Stimulated activated CD8-positive, alpha-beta memory T cell treated with anti-CD3 and anti-CD28 coated beads, Interleukin-7, amount 100 ng/mL, for 48 hours (primary cell): ENCODE measurements around the gene ADORA2B.
"Not testable (repeated sequence)": the region's sequence is repeated elsewhere in the genome, so short reads cannot be mapped to it uniquely, and the experiment has no call there.

Experiments used
- DNase-seq, 2 donors: peaks; one replicate each; pipeline ENCODE4 v3.0.0-alpha.2; 2020; ENCODE audit warnings: low read depth in 1 of 2; ENCODE audit errors: extremely low read depth in 1 of 2

Gene ADORA2B

GRCh38 chr17:15944759-15945526 lies at the start of gene ADORA2B:
TSS of gene ADORA2B (plus strand) at chr17:15945130. CDS start at chr17:15945249, 119 bp downstream.
- DNase-seq, result peak in 1 of 2 donors; percentile 15

GRCh38 chr17:15896277-15896676 lies 48.7 kb upstream of the ADORA2B start:
- DNase-seq, result no peak

GRCh38 chr17:15896834-15897233 lies 48.1 kb upstream of the ADORA2B start:
- DNase-seq, result no peak

DNA sequence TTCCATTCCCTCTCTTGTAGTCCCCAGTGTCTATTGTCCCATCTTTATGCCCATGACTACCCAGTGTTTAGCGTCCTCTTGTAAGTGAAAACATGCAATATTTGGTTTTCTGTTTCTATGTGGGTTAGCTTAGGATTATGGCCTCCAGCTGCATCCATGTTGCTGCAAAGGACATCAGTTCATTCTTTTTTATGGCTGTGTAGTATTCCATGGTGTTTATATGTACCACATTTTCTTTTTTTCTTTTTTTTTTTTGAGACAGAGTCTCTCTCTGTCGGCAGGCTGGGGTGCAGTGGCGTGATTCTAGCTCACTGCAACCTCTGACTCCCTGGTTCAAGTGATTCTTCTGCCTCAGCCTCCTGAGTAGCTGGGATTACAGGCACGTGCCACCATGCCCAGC lies 45.3 kb upstream of the ADORA2B start:
- not testable (repeated sequence) for DNase-seq

DNA sequence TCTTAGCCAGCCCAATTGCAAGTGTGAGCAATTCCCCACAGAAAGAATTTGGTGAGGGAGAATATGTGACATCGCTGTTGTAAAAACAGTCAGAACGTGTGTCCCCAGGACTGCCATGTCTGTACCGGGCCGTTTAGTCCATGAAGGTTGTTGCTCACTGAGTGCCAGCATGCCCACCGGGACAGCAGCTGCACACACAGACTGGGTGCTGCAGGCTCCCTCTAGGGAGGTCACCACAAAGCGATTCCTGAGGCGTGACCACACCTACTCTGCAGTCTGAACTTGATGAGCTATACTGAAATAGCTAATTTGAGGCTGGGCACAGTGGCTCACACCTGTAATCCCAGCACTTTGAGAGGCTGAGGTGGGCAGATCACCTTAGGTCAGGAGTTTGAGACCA lies 44.1 kb upstream of the ADORA2B start:
- DNase-seq, result no peak

DNA sequence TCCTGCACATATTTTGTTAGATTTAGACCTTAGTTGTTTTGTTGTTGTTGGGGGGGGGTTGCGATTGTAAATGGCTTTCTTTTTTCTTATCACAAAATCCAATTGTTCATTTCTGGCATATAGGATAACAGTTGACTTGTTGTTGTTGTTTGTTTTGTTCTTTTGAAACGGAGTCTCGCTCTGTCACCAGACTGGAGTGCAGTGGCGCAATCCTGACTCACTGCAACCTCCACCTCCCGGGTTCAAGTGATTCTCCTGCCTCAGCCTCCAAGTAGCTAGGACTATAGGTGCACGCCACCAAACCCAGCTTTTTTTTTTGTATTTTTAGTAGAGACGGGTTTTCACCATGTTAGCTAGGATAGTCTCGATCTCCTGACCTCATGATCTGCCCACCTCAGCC lies 39.7 kb upstream of the ADORA2B start:
- not testable (repeated sequence) for DNase-seq

DNA sequence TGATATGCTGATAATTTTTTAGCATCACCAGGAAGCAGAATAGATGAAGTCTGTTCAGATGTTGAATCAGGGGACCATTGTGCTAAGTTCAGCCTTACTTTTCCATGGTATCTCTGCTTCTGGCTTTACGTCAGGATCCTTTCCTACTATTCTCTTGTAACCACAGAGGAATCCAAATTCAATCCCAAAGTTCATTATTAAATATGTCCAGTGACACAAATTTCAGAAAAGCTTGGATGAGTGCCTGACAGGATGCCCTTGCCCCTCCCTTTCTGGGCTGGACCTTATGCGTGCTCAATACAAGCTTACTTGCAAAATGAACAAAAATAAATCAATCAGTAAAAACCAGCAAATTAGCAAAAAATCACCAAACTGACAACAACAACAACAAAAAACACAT lies 37.6 kb upstream of the ADORA2B start:
- no peak for DNase-seq

- no peak for DNase-seq
These were observed 36.6 kb upstream of the ADORA2B start for GRCh38 chr17:15908378-15908777.

DNA sequence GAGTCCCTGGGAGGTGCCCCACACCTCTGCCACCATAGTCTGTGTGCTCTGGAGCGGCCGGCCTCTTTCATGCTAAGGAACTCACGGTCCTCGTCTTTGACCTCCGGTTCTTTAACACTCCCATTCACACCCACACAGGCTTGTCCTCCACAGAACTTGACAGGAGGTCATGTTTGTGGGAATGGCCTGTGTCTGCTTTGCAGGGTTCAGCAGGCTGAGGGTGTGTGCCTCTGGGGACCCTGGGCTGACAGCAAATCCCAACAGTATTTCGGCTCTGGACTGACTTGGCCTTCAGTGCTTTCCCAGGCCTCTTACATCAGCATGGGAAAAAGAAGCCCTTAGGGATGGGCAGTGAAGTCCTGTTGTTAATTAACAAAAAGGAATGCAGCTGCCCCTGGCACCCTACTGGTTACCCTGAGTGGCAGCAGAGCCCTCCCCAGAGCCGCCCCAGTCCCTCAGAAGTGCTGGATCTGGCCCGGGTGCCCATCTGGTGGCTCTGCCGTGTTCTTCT lies 35.4 kb upstream of the ADORA2B start:
- no peak for DNase-seq

GRCh38 chr17:15910791-15911190 lies 34.1 kb upstream of the ADORA2B start:
- no peak for DNase-seq

GRCh38 chr17:15911701-15912100 lies 33.2 kb upstream of the ADORA2B start:
- not testable (repeated sequence) for DNase-seq

DNA sequence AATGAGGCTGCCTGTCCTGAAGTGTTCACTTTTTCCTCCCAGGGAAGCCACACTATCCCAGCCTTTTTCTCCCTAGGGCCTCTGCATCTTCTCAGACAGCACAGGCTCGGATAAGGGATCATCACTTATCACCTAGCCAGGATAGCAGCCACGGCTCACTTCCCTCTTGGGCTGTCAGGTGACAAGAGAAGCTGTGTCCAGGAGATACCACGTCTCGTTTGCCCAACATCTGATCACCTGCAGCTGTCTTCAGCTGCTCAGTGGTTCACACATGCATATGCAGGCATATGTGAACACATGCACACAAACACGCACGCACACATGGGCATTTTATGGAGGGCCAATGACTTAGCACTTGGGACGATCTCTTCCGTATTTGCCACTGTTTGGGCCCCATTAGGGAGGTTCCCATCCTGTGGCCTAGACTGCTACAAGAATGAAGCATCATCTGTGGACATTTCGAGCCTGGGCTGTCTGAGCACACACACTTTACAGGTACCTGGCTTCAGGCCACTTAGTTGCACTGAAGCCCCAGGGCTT lies 32.4 kb upstream of the ADORA2B start:
- no peak for DNase-seq

GRCh38 chr17:15913826-15914225 lies 31.1 kb upstream of the ADORA2B start:
- no peak for DNase-seq

- peak in 1 of 2 donors; percentile 20 for DNase-seq
These were observed 30.3 kb upstream of the ADORA2B start for GRCh38 chr17:15914400-15915170.

GRCh38 chr17:15915961-15916360 lies 29.0 kb upstream of the ADORA2B start:
- DNase-seq, result no peak

DNA sequence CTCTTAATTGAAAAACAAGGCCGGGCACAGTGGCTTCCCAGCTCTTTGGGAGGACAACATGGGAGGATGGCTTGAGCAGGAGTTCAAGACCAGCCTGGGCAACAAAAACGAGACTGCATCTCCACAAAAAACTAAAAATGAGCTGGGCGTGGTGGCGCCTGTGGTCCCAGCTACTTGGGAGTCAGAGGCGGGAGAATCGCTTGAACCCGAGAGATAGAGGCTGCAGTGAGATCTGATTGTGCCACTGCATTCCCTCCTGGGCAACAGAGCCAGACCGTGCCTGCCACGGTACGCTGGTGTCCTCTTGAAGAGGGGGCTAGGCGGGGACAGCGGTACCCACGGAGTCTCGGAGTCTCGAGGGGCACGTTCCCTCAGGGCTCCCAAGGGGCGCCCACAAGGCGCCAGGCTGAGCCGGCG lies 27.9 kb upstream of the ADORA2B start:
- DNase-seq, result no peak

DNA sequence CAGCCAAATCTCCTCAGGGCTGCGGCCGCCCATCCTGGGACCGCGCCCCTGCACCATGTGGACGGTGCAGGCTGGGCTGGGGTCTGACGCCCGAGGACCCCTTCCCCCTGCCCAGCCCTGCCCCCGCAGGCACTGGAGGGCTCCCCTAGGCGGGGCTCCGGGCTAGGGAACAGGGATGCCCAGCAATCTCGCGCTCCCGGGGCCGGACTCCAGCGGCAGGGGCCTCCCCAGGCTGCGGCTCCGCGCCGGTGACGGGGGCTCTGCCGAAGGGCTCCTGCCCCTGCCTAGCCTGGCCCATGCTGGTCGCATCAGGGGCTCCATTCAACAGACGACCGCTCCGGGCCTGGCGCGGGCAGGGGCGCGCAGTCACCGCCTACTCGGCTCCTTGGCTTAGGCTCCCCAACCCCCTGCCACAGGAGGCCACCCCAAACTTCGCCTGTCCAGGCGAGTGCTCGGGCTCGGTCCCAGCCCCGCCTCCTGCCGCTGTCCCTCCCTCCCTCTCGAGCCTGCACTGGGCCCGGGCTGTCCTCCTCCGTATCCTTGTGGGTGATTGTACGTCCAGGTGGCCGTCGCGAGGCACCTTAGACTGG lies 27.4 kb upstream of the ADORA2B start:
- DNase-seq, result no peak

- no peak for DNase-seq
These were observed 26.7 kb upstream of the ADORA2B start for GRCh38 chr17:15918261-15918660.

DNA sequence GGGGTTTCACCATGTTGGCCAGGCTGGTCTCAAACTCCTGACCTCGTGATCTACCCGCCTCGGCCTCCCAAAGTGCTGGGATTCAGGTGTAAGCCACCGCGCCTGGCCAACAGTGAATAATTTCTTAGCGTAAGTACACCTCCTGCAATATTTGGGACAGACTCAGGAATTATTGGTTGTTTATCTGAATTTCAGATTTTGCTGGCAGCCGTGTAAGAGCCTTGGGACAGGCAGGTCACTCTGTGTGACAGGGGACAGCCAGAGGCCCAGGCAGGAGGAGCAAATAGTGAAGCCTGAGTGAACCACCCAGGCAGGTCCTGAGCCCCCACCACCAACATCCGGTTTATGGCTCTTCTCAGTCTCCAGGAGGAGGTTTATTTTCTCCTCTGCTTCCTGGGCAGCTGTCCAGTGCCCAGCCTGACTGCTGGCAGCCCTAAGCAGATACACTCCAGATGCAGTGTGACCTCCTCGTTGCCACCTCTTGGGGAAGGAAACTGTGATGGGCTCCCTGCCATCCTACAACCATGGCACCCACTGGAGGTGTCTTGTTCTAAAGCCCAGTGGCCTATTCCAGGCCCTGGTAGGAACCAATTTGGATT lies 26.2 kb upstream of the ADORA2B start:
- DNase-seq, result no peak

GRCh38 chr17:15919466-15919865 lies 25.5 kb upstream of the ADORA2B start:
- DNase-seq, result no peak

- no peak for DNase-seq
These were observed 24.1 kb upstream of the ADORA2B start for GRCh38 chr17:15920758-15921239.
